Activated B cell treated with CpG ODN at 0.5 μM for 24 hours (primary cell): ENCODE data around the gene ASIC3. TPM values are rescaled to one million over a fixed set of nuclear protein-coding genes. Genes with fewer than 3 reads are reported as not detected.
"Not testable (repeated sequence)": the region's sequence is repeated elsewhere in the genome, so short reads cannot be mapped to it uniquely, and the experiment has no call there.

Experiments used
- ATAC-seq: fragments of 200-7000 bp; cut with Tn5 transposase; one replicate; pipeline ENCODE4 v1.10.0; 2021; ENCODE audit warnings: low read depth, mild to moderate bottlenecking, moderate library complexity
- CTCF ChIA-PET: fragments of 350-600 bp; sonication (Branson Sonifier 250); formaldehyde crosslinking; loops from one replicate; lab custom pipeline; 2021; ENCODE audit warnings: antibody characterized with exemption; lab: Charles Lee
- POLR2A ChIA-PET: fragments of 350-600 bp; sonication (Branson Sonifier 250); formaldehyde crosslinking; loops from one replicate; lab custom pipeline; 2021; ENCODE audit warnings: antibody characterized with exemption; lab: Charles Lee
- DNase-seq: peaks from one replicate; pipeline ENCODE4 v3.0.0; 2022
- H3K27ac Mint-ChIP-seq: one replicate; pipeline ENCODE4 v1.8.0; 2020; ENCODE audit warnings: mixed read lengths
- H3K27me3 Mint-ChIP-seq: one replicate; pipeline ENCODE4 v1.8.0; 2021; ENCODE audit warnings: mixed read lengths
- H3K36me3 Mint-ChIP-seq: one replicate; pipeline ENCODE4 v1.8.0; 2021; ENCODE audit warnings: low read depth, mixed read lengths
- H3K4me1 Mint-ChIP-seq: one replicate; pipeline ENCODE4 v1.8.0; 2021; ENCODE audit warnings: mixed read lengths
- H3K4me3 Mint-ChIP-seq: one replicate; pipeline ENCODE4 v1.8.0; 2020; ENCODE audit warnings: mild to moderate bottlenecking, mixed read lengths
- H3K9me3 Mint-ChIP-seq: one replicate; pipeline ENCODE4 v1.8.0; 2020; ENCODE audit warnings: mixed read lengths
- intact Hi-C: fragments of 100-400 bp; cut with micrococcal nuclease; formaldehyde crosslinking; loops from one replicate; pipeline ENCODE4 v1.15.1; 2024
- total RNA-seq: library from RNA; stranded (reverse); gene quantifications from 2 replicates; pipeline ENCODE4 v1.2.3, GENCODE V29; 2022
- TF ChIP-seq, protein P1 (sequence below): fragments of 200-600 bp; IDR thresholded peaks from one replicate; pipeline ENCODE4 v1.8.0; 2022; ENCODE audit warnings: antibody characterized with exemption, mild to moderate bottlenecking

Gene ASIC3
- total RNA-seq, 1 donor from 2014 or later, result 1.2 TPM

DNA sequence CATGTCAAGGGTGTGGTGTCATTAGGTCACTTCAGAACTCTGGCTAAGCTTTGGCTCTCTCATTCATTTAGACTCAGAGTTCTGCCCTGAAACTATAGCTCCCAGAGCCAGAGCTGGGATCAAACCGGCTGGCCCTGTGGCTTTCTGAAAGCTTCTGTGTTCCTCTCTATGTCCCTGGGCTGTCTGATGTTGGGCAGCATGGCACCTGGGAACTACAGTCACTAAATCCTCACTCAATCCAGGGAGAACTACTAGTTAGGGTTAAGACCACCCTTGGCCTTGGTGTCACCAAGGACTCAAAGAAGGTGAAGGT, 37.3 kb upstream of the ASIC3 start:
- ChIA-PET CTCF (interaction anchor here (0.7 to 3.2 kb wide), 2 partner anchors 49 to 153 kb away, joined by 3 to 12 read pairs; no protein-coding TSS in a partner anchor), POLR2A (no interaction called here)
- H3K36me3 Mint-ChIP-seq, result no peaks in the 10 kb centered on the region
- DNase-seq, result no peak
- H3K4me1 Mint-ChIP-seq, result peaks cover 40% of the 10 kb centered on the region
- TF ChIP-seq, protein P1, sequence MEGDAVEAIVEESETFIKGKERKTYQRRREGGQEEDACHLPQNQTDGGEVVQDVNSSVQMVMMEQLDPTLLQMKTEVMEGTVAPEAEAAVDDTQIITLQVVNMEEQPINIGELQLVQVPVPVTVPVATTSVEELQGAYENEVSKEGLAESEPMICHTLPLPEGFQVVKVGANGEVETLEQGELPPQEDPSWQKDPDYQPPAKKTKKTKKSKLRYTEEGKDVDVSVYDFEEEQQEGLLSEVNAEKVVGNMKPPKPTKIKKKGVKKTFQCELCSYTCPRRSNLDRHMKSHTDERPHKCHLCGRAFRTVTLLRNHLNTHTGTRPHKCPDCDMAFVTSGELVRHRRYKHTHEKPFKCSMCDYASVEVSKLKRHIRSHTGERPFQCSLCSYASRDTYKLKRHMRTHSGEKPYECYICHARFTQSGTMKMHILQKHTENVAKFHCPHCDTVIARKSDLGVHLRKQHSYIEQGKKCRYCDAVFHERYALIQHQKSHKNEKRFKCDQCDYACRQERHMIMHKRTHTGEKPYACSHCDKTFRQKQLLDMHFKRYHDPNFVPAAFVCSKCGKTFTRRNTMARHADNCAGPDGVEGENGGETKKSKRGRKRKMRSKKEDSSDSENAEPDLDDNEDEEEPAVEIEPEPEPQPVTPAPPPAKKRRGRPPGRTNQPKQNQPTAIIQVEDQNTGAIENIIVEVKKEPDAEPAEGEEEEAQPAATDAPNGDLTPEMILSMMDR, result no peak
- no peaks in the 10 kb centered on the region for H3K9me3 Mint-ChIP-seq
- H3K4me3 Mint-ChIP-seq, result no peak overlapping the region
- ATAC-seq, result no peak
- no peak overlapping the region for H3K27ac Mint-ChIP-seq
- no peaks in the 10 kb centered on the region for H3K27me3 Mint-ChIP-seq
- intact Hi-C loops, result loop anchor here (5.0 kb wide), 2 partner anchors 341 to 574 kb away; no protein-coding TSS in a partner anchor

DNA sequence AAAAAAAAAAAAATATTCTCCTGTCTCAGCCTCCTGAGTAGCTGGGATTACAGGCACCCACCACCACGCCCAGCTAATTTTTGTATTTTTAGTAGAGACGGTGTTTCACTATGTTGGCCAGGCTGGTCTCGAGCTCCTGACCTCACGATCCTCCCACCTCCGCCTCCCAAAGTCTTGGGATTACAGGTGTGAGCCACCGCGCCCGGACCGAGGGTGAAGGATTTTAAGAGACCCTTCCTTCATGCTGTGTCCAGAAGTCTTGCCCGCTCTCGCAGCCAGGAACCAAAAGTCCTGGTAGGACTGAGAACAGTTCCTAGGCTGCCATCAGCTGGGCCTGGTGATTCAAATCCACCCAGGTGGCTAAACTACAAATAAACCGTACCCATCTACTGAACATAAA, 36.7 kb upstream of the ASIC3 start:
- H3K27ac Mint-ChIP-seq, H3K9me3 Mint-ChIP-seq, DNase-seq, H3K27me3 Mint-ChIP-seq, H3K4me3 Mint-ChIP-seq, ATAC-seq, POLR2A ChIA-PET, H3K36me3 Mint-ChIP-seq: not testable (repeated sequence)
- intact Hi-C loops, result loop anchor here (2.0 to 5.0 kb wide), 4 partner anchors 77 to 574 kb away; no protein-coding TSS in a partner anchor
- peaks cover 41% of the 10 kb centered on the region for H3K4me1 Mint-ChIP-seq
- CTCF ChIA-PET, result interaction anchor here (1.7 kb wide), 1 partner anchor 100 kb away, joined by 5 read pairs; no protein-coding TSS in a partner anchor

DNA sequence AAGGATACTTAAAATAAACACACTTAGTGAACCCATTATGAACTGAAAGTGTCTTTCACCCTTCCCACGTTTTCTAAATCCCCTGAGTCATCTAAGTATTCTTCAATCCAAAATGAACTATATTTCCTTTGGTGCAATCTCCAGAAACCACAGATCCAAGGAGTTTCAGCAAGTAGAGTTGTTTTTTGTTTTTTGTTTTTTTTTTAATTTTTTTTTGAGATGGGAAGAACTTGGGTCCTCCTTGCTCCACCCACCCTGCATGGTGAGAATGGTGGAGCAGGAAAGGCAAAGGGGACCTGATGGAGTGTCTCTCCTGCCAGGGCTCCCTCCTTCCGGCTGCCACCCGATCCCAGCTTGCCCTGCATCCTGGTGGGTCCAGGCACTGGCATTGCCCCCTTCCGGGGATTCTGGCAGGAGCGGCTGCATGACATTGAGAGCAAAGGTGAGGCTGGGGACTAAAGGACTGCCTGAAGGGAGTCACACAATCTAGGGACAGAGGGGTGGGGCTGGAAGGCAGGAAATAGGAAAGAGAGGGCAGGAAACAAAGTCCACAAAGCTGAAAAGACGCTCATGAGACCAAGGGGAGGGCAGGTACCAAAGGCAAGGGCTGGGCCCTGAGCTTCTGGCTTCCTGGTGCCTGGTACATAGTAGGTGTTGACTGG, 36.2 kb upstream of the ASIC3 start:
- ATAC-seq (no peak), DNase-seq (no peak)
- Mint-ChIP-seq H3K9me3 (no peaks in the 10 kb centered on the region), H3K27ac (no peak overlapping the region), H3K27me3 (no peaks in the 10 kb centered on the region), H3K4me3 (no peak overlapping the region), H3K36me3 (no peaks in the 10 kb centered on the region), H3K4me1 (peaks cover 41% of the 10 kb centered on the region)
- TF ChIP-seq, protein P1, result no peak
- POLR2A ChIA-PET, result no interaction called here
- intact Hi-C loops, result loop anchor here (2.0 to 5.0 kb wide), 4 partner anchors 77 to 575 kb away; no protein-coding TSS in a partner anchor
- CTCF ChIA-PET, result interaction anchor here (1.7 kb wide), 1 partner anchor 100 kb away, joined by 5 read pairs; no protein-coding TSS in a partner anchor

DNA sequence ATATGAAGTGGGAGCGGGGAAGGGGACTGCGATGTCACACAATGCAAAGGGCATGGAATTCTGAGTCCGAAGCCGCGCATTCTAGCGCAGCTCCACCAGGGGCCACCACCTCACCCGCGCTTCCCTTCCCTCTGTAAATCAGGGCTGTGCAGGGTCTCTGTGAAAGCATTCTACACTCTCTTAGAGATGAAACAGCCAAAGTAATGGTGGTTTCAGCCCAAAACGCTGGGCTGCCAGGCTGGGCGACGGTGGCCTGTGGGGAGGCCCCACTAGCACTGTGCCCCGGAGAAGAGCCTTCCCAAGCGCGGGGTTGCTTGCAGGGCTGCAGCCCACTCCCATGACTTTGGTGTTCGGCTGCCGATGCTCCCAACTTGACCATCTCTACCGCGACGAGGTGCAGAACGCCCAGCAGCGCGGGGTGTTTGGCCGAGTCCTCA, 35.4 kb upstream of the ASIC3 start:
- peaks cover 45% of the 10 kb centered on the region for H3K4me1 Mint-ChIP-seq
- CTCF ChIA-PET, result interaction anchor here (0.9 to 1.7 kb wide), 2 partner anchors 15 to 99 kb away, joined by 3 to 5 read pairs; partner anchors contain the start of gene ABCB8
- no peaks in the 10 kb centered on the region for H3K36me3 Mint-ChIP-seq
- no peaks in the 10 kb centered on the region for H3K9me3 Mint-ChIP-seq
- H3K27me3 Mint-ChIP-seq, result no peaks in the 10 kb centered on the region
- H3K27ac Mint-ChIP-seq, result no peak overlapping the region
- POLR2A ChIA-PET, result interaction anchor here (0.7 kb wide), 1 partner anchor 50 kb away, joined by 3 read pairs; no protein-coding TSS in a partner anchor
- intact Hi-C loops, result loop anchor here (1.0 to 5.0 kb wide), 7 partner anchors 15 to 576 kb away; partner anchors contain the start of genes ABCB8 and SLC4A2
- H3K4me3 Mint-ChIP-seq, result peak overlapping the region; percentile 41
- DNase-seq, result no peak
- TF ChIP-seq, protein P1, result no peak
- ATAC-seq, result peak; percentile 18

DNA sequence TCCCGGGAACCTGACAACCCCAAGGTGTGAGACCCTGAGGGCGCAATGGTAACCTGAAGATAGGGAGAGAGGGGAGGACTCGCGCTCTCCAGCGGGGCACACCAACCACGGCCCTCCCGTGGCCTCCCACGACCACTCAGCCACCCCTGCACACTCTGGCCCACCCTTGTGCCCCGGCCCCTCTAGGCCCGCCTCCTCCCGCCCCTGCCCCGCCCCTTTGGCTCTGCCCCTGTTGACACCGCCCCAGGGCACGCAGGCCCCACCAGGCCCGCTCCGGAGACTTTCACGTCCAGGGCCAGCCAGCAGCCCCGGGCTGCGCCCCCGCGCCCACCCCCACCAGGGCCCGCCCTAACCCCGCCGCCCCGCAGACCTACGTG, 35.0 kb upstream of the ASIC3 start:
- DNase-seq, result no peak
- TF ChIP-seq, protein P1, result no peak
- intact Hi-C loops, result loop anchor here (1.0 to 5.0 kb wide), 7 partner anchors 15 to 576 kb away; partner anchors contain the start of genes ABCB8 and SLC4A2
- ChIA-PET CTCF (interaction anchor here (0.6 to 1.7 kb wide), 3 partner anchors 15 to 98 kb away, joined by 3 to 5 read pairs (median 3); partner anchors contain the start of gene ABCB8), POLR2A (interaction anchor here (0.6 to 1.7 kb wide), 4 partner anchors 15 to 96 kb away, joined by 3 to 11 read pairs (median 4); partner anchors contain the start of gene ABCB8)
- Mint-ChIP-seq H3K4me3 (peak overlapping the region; percentile 89), H3K27ac (no peak overlapping the region), H3K27me3 (peaks cover 2% of the 10 kb centered on the region), H3K36me3 (no peaks in the 10 kb centered on the region), H3K9me3 (no peaks in the 10 kb centered on the region), H3K4me1 (peaks cover 45% of the 10 kb centered on the region)
- ATAC-seq, result no peak
